B cell (primary cell): ENCODE measurements around the gene DAPP1.

Source experiments
- EZH2 ChIP-seq: IDR thresholded peaks from 2 replicates; pipeline ENCODE4 v1.6.1; 2012; ENCODE audit warnings: borderline replicate concordance, low read depth, mild to moderate bottlenecking, moderate library complexity, low read length; ENCODE audit not compliant: insufficient read depth, poor library complexity, severe bottlenecking
- TF ChIP-seq, protein P1 (sequence below): fragments of 200-600 bp; IDR thresholded peaks from one replicate; pipeline ENCODE4 v1.8.0; 2022; ENCODE audit warnings: antibody characterized with exemption, mild to moderate bottlenecking

- TF ChIP-seq, protein P1, sequence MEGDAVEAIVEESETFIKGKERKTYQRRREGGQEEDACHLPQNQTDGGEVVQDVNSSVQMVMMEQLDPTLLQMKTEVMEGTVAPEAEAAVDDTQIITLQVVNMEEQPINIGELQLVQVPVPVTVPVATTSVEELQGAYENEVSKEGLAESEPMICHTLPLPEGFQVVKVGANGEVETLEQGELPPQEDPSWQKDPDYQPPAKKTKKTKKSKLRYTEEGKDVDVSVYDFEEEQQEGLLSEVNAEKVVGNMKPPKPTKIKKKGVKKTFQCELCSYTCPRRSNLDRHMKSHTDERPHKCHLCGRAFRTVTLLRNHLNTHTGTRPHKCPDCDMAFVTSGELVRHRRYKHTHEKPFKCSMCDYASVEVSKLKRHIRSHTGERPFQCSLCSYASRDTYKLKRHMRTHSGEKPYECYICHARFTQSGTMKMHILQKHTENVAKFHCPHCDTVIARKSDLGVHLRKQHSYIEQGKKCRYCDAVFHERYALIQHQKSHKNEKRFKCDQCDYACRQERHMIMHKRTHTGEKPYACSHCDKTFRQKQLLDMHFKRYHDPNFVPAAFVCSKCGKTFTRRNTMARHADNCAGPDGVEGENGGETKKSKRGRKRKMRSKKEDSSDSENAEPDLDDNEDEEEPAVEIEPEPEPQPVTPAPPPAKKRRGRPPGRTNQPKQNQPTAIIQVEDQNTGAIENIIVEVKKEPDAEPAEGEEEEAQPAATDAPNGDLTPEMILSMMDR: no peak
- TF ChIP-seq EZH2: no peak
Observed at GRCh38 chr4:99918656-99919055, 102.0 kb downstream of the DAPP1 start.
